Fibroblast of the aortic adventitia (primary cell): Measurements from ENCODE around the gene EEPD1. TPM values are rescaled to one million over a fixed set of nuclear protein-coding genes. Genes with fewer than 3 reads are reported as not detected.

Source experiments
- DNase-seq: peaks from one replicate; pipeline ENCODE4 v3.0.0-alpha.2; 2010; ENCODE audit warnings: low read depth
- H3K4me3 ChIP-seq: 2 replicates; pipeline ENCODE4 v1.5.1; 2011; ENCODE audit warnings: low read depth, mild to moderate bottlenecking, control low read depth, low read length, moderate library complexity
- CTCF ChIP-seq: IDR thresholded peaks from 2 replicates; pipeline ENCODE4 v1.5.1; 2011; ENCODE audit warnings: mild to moderate bottlenecking, low read length, control low read depth, inconsistent platforms; ENCODE audit not compliant: insufficient read depth
- total RNA-seq: library from RNA; depleted of rRNA; stranded (reverse); fragments of >200 nt; gene quantifications from 2 replicates; pipeline ENCODE4 v1.2.3, GENCODE V29; 2012; ENCODE audit warnings: low replicate concordance

Gene EEPD1
- total RNA-seq, 1 donor, result 5.2 TPM

- no peak for TF ChIP-seq CTCF
- DNase-seq, result no peak
- H3K4me3 ChIP-seq, result no peak overlapping the region
Observed at GRCh38 chr7:36149694-36150452, 3.2 kb upstream of the EEPD1 start.

- H3K4me3 ChIP-seq, result peak overlapping the region; percentile 65
- no peak for TF ChIP-seq CTCF
- DNase-seq, result no peak
Observed at GRCh38 chr7:36151921-36152755, 916 bp upstream of the EEPD1 start.

- no peak for TF ChIP-seq CTCF
- no peak for DNase-seq
- H3K4me3 ChIP-seq, result peak overlapping the region; percentile 72
Observed at GRCh38 chr7:36153571-36154097, 580 bp downstream of the EEPD1 start.

- no peak for DNase-seq
- H3K4me3 ChIP-seq, result peak overlapping the region; percentile 72
- TF ChIP-seq CTCF, result no peak
Observed at GRCh38 chr7:36154255-36155212, 1.5 kb downstream of the EEPD1 start.

- TF ChIP-seq CTCF, result no peak
- no peak for DNase-seq
- H3K4me3 ChIP-seq, result no peak overlapping the region
Observed at GRCh38 chr7:36155811-36156361, 2.8 kb downstream of the EEPD1 start.
